Measurements from ENCODE around the gene KAT2A.
A peak's percentile ranks its signal among the peaks of the same experiment; 100 is the strongest.
"Not testable (repeated sequence)": the region's sequence is repeated elsewhere in the genome, so short reads cannot be mapped to it uniquely, and the experiment has no call there.

The KAT2A gene

DNA sequence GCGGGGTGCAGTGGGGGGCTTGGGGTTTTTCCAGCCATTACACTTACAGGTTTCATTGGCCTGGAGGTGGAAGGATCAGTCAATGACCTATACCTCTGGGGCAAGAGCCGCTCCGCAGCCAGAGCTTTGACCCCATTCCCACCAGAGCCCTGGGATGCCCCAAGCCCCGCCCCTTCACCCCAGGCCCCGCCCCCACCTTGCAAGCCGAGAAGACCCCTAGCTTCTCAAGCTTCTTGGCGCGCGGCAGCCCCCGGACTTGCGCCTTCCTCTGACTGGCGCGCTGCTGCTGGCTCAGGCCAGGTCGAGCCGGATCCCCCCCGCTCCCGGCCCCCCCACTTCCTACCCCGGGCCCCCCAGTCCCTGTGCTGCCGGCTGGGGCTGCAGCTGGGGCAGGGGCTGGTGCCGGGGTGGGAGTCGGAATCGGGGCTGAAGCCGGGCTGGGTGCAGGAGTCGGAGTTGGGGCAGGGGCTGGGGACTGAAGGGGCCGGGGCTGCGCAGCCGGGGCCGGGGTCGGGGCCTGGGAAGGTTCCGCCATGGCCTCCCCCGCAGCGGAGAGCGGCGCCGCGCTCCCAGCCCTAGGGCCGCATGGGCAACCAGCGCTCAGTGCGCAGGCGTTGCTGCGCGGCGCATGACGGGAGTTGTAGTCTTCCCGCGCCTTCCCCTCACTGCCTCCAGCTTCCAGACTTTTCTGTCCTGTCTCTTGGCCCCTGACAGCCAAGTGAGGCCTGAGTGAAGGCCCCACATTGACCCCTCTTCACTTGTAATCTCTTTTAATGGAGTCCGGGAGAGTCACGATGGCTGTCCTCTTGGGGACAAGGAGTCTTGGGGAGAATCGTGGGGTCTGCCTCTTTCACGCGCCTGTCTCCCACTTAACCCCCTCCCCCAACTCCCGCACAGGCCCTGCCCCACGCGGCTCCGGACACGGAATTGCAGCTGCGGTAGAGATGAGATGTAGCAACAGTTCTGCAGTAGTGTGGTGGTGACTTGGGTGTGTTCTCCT, at the start of gene KAT2A:
Gene KAT2A (minus strand): TSS at position 598 of the 1,000 bp plus-strand sequence. CDS start 63 bp downstream, at position 535.
- DNase-seq: peak; percentile 81

DNA sequence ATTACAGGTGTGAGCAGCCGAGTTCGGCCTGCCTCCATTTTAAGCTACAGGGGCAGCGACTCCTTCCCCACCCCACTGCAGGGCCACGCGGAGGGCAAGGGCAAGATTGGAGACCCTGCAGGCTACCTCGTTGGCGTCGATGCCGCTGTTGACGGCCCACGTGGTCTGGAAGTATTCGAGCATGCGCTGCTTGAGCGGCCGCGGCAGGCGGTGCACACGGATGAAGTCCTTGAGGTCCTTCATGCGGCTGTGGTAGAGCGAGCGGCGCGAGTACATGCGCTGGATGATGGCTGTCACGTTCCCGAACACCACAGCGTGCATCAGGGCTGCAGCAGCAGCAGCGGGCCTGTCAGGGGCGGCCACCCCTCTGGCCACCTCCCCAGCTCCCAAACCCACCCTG, 48.2 kb upstream of the KAT2A start:
- DNase-seq: no peak

DNA sequence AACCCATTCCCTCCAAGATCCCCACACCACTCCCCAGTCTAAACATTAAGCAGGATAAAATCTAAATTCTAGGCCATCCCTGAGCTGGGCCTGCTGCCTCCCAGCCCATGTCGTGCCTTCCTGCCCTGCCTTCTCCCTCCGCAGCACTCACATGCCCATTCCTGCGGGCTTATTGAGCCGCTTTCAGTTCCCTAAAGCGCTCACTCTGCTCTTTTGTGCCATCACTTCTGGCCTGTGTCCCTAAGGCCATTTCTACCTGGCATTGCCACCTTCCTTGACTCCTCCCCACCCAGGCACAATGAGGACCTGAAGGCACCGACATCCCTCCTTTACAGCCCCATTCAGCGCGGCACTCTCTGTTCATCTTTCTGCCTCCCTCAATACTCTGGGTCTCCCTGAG, 46.6 kb upstream of the KAT2A start:
- DNase-seq: no peak

DNA sequence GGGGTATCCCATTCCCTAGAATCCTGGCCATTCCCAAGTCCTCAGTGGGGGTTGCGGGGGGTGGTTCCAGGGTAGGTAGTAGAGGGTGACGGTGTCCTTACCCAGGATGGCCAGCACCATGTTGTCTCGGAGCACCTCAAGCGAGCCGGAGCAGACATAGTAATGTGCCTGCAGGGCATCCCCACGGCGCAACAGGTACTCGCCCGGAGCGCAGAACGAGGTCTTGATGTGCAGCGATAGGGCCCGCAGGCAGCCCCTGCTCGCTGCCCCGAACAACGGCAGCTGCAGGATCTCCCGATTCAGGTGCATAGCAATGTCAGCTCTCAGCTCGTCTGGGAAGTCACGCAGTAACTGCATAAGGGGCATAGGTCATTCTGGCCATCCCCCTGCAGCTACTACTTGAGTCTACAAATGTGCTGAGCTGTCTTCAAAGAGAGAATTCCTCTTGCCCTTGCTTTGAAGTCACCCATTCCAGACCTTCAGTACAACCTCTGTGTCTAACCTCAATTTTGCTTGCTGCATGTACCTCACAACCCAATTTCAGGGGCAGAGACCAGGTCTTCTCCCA, 45.1 kb upstream of the KAT2A start:
- DNase-seq: no peak

DNA sequence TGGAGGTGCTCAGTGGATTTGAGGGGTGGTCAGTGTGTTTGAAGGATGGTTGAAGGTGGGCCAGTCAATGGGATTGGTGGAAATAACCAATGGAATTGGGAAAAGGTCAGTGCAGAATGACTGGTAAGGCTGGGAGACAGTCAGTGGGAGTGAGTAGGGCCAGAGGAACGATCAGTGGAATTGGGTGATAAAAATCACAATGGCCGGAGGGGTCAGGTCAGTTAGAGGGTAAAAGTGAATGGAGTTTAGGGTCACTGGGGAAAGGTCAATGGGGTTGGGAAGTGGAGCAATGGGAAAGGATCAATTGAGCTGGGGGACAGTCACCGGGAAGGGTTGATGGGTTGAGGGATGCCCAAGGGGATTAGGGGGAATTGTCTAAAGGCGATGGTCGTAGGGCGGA, 44.6 kb upstream of the KAT2A start:
- no peak for DNase-seq

DNA sequence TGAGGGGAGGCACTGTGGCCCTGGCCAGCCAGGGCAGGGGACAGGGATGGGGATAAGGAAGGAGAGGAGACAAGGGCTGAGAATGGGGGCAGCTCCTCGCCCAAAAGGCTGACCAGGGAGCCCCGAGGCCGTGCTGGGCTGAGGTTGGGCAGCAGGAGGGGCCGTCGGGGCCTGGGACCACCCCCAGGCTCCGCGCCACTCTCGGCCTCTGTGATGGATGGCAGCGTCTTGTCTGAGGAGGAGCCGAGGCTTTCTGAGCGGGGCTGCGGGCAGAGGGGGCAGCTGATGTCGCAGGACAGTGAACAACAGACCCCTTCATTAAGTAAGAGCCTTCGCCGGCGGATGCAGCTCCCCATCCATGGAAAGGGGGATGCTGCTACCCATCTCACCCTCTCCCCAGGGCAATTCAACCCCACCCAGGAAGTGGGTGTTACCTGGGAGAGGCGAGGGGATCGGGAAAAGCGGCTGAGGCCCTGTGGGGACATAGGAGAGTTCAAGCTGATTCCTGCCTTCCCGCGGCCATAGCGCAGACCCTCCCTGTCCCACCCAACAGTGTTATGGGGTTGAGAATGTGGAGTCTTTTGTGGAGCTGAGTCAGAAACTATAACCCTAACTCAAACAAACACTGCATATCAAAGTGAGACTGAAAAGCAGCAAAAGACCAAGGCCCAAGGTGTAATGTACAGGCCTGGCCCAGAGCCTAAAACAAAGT, 42.7 kb upstream of the KAT2A start:
- DNase-seq: no peak

DNA sequence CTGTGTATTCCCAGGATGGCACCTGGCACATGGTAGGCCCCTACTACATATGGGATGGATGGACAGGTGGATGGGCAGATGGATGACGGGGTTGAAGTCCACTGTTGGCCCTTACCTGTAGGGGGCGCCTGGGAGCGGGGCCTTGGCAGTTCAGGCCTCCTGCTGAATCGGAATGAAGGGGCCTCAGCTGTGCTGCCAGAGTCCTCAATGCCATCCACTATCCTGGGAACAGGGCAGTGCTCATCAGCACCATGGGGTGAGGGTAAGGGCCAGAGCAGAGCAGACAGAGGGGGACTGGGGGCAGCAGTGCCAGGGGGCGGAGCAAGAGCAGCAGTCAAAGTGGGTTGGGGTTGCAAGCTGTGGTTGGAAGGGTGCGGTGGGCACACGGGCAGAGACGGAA, 41.9 kb upstream of the KAT2A start:
- DNase-seq: peak; percentile 42

DNA sequence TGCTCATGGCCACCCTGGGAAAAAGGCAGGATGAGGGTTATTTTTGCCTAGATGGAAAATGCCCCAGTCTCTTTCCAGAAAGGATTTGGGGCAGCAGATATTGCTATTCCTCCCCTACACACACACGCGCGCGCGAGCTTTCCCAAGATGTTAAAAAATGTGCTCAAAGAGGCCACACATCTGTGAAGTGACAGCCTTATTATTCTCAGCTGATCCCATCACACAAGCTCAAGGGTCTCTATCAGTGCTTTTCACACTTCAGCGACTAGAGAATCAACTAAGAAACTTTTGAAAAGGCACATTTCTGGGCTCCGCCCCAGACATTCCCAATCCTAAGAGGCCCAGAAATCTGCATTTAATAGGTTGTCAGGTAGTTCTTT, 39.4 kb upstream of the KAT2A start:
- no peak for DNase-seq

DNA sequence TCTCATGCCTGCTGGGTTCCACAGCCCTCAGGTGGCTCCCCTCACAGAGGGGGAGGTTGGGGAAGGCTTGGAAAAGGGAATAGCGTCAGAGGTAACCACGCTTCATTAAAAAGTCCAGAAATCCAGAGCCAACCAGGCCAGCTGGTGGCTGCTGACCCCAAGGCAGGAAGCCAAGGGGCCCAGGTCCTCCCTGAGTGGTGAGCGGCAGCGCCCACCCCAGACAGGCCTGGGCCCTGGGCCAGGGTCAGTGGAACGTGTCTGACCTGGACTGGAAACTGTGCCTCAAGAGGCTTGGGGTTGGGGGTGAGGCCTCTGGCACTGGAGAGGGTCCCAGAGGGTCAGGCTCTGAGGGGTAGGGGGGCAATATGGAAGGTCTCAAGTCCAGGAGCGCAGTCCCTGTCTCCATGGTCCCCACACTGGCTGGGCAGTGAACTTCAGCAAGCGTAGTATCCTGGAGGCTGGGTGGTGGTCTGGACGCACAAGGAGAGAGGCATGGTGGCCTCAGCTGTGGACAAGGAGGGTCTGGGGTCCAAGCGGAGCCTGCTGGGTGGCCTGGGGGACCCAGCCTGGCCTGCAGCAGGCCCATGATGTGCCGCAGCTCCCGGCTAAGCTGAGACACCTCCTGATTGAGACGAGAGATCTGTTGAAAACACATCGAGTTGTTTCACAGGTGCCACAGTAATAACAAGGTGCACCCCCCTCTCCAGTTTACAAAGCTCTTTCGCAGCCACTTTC, 38.8 kb upstream of the KAT2A start:
- no peak for DNase-seq

DNA sequence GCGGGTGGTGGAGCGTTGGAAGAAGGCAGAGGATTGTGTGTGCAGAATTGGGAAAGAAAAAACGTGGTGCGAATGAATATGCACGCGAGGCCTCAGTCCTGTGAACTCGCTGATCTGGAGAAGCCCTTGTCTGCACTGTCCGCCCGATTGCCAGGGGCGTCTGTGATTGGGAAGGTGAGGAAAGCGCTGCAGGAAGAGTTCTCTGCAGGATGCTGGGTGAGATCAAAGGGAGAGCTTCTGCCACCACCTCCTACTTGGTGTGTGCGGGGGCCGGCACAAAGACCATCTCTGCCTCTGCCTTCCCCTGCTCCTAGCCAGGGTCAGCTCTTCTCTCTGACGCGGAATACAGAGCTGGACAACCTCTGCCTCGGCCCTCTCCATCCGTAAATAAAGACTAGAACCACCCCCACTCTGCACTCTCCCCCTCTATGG, 34.5 kb upstream of the KAT2A start:
- no peak for DNase-seq

DNA sequence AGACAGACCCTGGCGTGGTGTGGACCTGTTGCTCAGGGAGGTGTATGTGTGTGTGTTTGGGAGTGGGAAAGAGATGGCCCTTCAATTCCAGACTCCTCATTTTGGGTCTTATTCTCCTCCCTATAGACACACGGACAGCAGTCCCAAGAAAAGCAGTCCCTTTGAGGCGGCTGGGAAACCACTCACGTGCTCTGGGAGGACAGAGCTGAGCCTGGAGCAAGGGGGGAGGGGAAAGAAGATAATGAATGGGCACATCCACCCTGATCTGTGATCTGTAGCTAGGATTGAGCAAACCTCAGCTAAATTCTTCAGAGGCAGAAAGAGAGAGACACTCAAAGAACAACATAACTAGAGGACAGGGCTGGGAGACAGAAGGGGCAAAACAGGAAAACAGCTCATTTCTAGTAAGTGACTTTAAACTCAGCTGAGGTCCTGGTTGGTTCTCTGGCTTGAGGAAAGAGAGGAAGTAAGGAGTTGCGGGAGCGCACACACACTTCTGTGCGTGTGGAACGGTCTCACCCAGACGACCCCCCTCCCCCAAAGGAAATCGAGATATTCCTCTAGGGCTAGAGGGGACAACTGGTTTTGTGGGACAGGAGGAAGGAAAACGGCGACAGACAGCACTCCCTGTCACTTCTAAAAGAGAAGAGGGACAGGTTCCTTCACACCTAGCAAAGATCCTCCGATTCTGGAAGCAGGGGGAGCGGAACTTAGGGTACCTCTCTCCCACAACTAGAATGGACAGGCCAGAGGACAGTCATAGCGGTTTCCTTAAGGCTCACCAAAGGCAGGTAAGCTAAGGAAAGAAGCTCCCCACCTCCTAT, 33.0 kb upstream of the KAT2A start:
- DNase-seq: no peak

DNA sequence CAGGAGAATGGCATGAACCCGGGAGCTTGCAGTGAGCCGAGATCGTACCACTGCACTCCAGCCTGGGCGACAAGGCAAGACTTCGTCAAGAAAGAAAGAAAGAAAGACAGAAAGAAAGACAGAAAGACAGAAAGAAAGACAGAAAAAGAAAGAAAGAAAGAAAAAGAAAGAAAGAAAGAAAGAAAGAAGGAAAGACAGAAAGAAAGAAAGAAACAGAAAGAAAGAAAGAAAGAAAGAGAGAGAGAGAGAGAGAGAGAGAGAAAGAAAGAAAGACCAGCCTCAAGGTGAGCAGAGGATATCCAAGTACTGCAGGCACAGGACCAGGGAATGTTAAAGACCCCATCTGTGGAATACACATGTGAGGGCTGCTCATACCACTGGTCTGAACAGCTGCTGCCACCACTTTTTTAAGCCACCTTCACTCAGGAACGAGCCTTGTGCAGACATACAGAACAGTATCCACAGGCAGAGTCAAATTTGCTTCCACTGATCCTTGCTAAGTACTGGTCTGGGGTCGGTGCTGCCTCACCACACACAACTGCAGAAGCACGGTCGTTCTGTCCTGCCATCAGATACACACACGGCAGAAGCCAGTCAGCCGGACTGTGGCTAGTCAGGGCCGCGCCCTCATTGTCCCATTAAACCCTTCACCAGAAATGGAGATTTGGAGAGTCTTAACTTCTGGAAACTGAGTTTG, 25.9 kb upstream of the KAT2A start:
- no peak for DNase-seq

DNA sequence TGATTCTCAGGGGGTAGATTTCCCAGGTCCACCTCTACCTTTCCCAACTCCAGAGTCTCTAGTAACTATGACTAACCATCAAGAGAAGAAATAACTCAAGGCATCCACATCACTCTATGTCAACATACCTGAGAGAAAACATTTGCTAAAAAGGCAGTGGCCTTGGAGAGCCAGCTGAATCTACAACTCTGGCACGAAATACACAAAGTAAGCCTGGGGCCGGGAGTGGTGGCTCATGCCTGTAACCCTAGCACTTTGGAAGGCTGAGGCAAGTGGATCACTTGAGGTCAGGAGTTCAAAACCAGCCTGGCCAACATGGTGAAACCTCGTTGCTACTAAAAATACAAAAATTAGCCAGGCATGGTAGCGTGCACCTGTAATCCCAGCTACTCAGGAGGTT, 22.0 kb upstream of the KAT2A start:
- not testable (repeated sequence) for DNase-seq

DNA sequence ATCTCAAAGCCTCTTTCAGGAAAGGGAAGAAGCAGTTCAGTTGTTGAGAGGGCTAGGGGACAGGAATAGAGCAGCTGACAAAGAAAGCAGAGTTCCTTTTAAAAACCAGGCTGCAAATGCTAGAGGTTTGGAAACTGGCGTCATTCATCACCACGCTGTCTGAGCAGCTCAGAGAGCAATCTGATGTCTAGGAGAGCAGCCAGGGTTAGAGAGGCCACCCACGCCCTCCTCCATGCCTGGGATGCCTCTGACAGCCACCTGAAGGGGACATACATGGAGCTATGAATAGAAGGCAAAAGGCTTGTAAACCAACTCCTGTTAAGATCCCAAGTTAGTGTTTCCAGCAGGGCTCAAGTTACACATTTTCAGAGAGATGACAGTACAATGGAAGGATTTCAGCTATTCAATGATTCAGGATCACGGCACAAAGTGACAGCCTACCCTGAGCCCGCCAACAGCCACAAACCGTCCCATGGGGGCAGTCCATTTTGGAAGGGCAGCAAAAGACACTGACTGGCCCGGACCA, 21.3 kb upstream of the KAT2A start:
- no peak for DNase-seq

DNA sequence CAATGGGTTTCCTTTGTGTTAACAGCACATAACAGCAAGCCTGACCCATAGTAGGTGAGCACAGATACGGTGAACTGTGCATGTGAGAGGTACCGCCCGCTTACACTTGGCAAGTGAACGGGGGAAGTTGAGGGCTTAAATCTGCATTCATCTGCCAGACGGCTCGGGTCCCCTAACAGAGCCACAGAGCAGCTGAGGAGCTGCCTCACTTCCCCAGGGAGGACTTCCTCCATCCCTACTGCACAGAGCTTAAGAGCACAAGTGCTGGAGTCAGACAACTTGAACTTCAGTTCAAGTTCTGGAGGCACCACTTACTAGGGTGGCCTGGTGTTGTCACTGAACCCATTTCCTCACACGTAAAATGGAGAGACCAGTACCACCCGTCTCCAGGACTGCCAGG, 20.2 kb upstream of the KAT2A start:
- no peak for DNase-seq

DNA sequence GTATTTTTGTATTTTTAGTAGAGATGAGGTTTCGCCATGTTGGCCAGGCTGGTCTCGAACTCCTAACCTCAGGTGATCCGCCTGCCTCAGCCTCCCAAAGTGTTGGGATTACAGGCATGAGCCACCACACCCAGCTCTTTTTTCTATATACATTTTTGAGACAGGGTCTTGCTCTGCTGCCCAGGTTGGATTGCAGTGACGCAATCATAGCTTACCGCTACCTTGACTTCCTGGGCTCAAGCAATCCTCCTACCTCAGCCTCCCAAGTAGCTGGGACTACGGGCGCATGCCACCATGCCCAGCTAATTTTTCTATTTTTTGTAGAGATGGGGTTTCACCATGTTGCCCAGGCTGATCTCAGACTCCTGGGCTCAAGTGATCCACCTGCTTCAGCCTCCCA, 19.5 kb upstream of the KAT2A start:
- DNase-seq: not testable (repeated sequence)

DNA sequence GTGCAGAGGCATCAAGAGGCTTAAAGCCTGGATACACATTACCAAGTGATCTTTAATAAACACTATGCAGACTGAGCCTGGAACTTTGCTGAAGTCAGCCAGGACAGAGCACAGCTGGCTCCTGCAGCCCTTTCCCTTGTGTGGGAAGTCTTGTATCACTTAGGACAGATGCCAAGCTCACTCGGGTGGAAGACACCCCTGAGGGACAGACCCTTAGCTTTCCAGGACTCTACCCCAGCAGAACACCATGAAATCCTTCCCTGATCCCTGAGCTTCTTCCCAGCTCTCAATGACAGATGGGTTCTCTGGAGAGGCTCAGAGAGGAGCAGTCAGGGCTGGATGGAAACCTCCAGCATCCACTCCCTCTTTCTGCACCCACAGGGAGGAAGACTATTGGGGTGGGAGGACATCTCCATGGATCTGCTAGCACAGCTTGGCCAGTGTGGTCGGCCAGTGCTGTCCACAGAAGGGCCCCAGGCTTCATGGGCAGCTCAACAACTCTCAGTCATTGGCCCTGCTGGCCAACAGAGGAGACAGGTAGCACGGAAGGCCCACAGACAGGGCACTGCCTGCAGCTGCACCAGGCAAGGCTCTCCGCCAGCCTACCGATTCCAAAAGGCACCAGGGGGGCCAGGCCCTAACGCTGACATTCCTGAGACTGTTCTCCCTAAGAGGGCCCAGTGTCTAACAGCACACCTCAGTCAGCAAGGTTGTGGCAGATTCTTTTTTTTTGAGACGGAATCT, 17.8 kb upstream of the KAT2A start:
- DNase-seq: no peak

DNA sequence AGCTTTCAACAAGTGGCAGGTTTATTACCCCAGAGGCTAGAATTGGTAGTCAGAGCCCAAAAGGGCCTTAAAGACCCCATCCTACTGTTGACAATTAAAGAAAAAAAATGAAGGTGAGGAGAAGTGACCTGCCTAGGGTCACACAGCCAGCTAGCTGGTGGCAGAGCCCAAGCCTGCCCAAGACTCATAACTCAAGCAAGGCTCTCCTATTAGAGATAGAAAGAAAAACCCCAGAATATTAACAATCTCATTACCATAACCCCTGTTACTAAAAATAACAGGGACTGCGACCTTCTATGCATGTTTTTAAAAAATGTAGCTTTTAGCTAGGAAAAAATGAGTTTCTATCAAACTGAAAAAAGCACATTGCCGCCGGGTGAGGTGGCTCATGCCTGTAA, 15.5 kb upstream of the KAT2A start:
- no peak for DNase-seq

DNA sequence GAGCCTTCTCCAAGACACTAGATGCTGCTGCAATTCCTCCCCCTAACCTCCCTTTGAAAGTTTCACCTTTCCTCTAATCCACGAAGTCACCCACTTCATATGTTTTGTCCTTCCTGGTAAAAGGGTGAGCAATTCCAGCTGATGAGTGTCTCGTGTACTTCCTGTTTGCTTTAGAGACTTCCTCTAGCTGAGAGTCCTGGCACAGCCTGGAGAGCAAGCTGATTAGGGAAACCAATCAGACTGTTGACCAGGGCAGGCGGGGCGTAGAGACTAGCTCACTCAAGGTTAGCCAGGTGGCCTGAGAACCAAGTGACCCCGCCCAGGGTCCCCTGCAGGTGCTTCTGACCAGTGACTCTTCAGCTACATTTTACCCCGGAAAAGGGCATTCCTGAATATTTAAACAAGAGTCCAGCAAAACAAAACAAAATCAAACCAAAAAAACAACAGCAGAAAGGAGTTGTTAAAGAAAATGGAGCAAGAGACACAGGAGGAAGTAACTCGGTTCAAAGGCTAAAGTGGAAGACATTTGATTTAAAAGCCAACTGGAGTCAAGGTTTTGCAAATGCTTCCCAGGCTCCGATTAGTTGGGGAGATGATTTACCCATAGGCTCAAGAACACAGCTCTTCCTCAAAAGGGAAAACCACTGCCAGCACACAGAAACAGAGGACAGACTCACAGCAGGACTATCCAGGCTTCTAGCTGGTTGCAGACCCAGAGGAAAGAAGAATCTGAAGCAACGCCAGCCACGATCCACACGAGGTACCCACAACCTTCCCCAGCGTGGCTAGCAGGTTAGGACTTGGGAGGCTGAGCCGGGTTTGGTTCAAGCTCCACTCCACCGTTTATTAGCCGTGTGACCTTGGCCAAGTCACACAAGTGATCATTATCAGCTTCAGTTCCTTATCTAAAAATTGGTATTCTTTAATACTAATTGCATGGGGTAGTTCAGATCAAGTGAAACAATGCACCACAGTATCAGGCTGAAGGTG, 14.8 kb upstream of the KAT2A start:
- DNase-seq: no peak
